Neuron (in vitro differentiated cells): ENCODE measurements around the gene ZSWIM7.

ENCODE experiments used
- H2AFZ ChIP-seq: one replicate; pipeline ENCODE4 v1.6.1; 2013; ENCODE audit warnings: low read depth, mild to moderate bottlenecking, inconsistent platforms, low read length, moderate library complexity
- H3K27me3 ChIP-seq: one replicate; pipeline ENCODE4 v1.6.1; 2013; ENCODE audit warnings: low read length; ENCODE audit not compliant: insufficient read depth
- H3K36me3 ChIP-seq: one replicate; pipeline ENCODE4 v1.6.1; 2013; ENCODE audit warnings: low read length; ENCODE audit not compliant: insufficient read depth
- H3K4me1 ChIP-seq: one replicate; pipeline ENCODE4 v1.6.1; 2013; ENCODE audit warnings: low read length; ENCODE audit not compliant: insufficient read depth
- H3K4me3 ChIP-seq: 2 replicates; pipeline ENCODE4 v1.5.1; 2013; ENCODE audit warnings: mild to moderate bottlenecking, low read length, moderate library complexity
- H3K9me3 ChIP-seq: one replicate; pipeline ENCODE4 v1.6.1; 2013; ENCODE audit warnings: low read length

Gene ZSWIM7

GRCh38 chr17:15965528-15965927 lies 34.0 kb downstream of the ZSWIM7 start:
- peak overlapping the region; percentile 48 for H2AFZ ChIP-seq
- H3K9me3 ChIP-seq: no peaks in the 10 kb centered on the region
- peaks cover 25% of the 10 kb centered on the region for H3K4me1 ChIP-seq
- no peaks in the 10 kb centered on the region for H3K27me3 ChIP-seq
- peak overlapping the region; percentile 44 for H3K4me3 ChIP-seq
- H3K36me3 ChIP-seq: no peaks in the 10 kb centered on the region

GRCh38 chr17:15963670-15964110 lies 35.8 kb downstream of the ZSWIM7 start:
- no peaks in the 10 kb centered on the region for H3K27me3 ChIP-seq
- H3K9me3 ChIP-seq: no peaks in the 10 kb centered on the region
- no peak overlapping the region for H3K4me3 ChIP-seq
- H3K4me1 ChIP-seq: peaks cover 25% of the 10 kb centered on the region
- H2AFZ ChIP-seq: no peak overlapping the region
- H3K36me3 ChIP-seq: no peaks in the 10 kb centered on the region

- Histone ChIP-seq H3K4me3 (no peak overlapping the region), H2AFZ (no peak overlapping the region), H3K36me3 (no peaks in the 10 kb centered on the region), H3K27me3 (no peaks in the 10 kb centered on the region), H3K9me3 (no peaks in the 10 kb centered on the region), H3K4me1 (no peaks in the 10 kb centered on the region)
Observed at GRCh38 chr17:15958484-15958854, 41.0 kb downstream of the ZSWIM7 start.

GRCh38 chr17:15957608-15958307 lies 41.7 kb downstream of the ZSWIM7 start:
- Histone ChIP-seq H3K4me3 (no peak overlapping the region), H3K9me3 (no peaks in the 10 kb centered on the region), H3K36me3 (no peaks in the 10 kb centered on the region), H2AFZ (no peak overlapping the region), H3K4me1 (no peaks in the 10 kb centered on the region), H3K27me3 (no peaks in the 10 kb centered on the region)

GRCh38 chr17:15957206-15957605 lies 42.3 kb downstream of the ZSWIM7 start:
- Histone ChIP-seq H3K27me3 (no peaks in the 10 kb centered on the region), H3K36me3 (no peaks in the 10 kb centered on the region), H3K4me3 (no peak overlapping the region), H2AFZ (no peak overlapping the region), H3K4me1 (no peaks in the 10 kb centered on the region), H3K9me3 (no peaks in the 10 kb centered on the region)

GRCh38 chr17:15955793-15956541 lies 43.5 kb downstream of the ZSWIM7 start:
- Histone ChIP-seq H3K36me3 (no peaks in the 10 kb centered on the region), H3K9me3 (no peaks in the 10 kb centered on the region), H3K4me1 (no peaks in the 10 kb centered on the region), H2AFZ (no peak overlapping the region), H3K27me3 (no peaks in the 10 kb centered on the region), H3K4me3 (no peak overlapping the region)

GRCh38 chr17:15954222-15954621 lies 45.3 kb downstream of the ZSWIM7 start:
- Histone ChIP-seq H3K9me3 (no peaks in the 10 kb centered on the region), H2AFZ (no peak overlapping the region), H3K27me3 (no peaks in the 10 kb centered on the region), H3K36me3 (no peaks in the 10 kb centered on the region), H3K4me3 (no peak overlapping the region), H3K4me1 (no peaks in the 10 kb centered on the region)

- Histone ChIP-seq H3K9me3 (no peaks in the 10 kb centered on the region), H2AFZ (no peak overlapping the region), H3K27me3 (no peaks in the 10 kb centered on the region), H3K4me3 (no peak overlapping the region), H3K36me3 (no peaks in the 10 kb centered on the region), H3K4me1 (no peaks in the 10 kb centered on the region)
Observed at GRCh38 chr17:15952916-15953790, 46.4 kb downstream of the ZSWIM7 start.

GRCh38 chr17:15952048-15952532 lies 47.4 kb downstream of the ZSWIM7 start:
- Histone ChIP-seq H3K4me1 (no peaks in the 10 kb centered on the region), H3K36me3 (no peaks in the 10 kb centered on the region), H3K9me3 (no peaks in the 10 kb centered on the region), H3K27me3 (peaks cover 5% of the 10 kb centered on the region), H2AFZ (no peak overlapping the region), H3K4me3 (no peak overlapping the region)

GRCh38 chr17:15951368-15952047 lies 48.0 kb downstream of the ZSWIM7 start:
- Histone ChIP-seq H2AFZ (no peak overlapping the region), H3K4me1 (no peaks in the 10 kb centered on the region), H3K27me3 (peaks cover 11% of the 10 kb centered on the region), H3K9me3 (peaks cover 3% of the 10 kb centered on the region), H3K4me3 (no peak overlapping the region), H3K36me3 (no peaks in the 10 kb centered on the region)

GRCh38 chr17:15947976-15948752 lies 51.3 kb downstream of the ZSWIM7 start:
- Histone ChIP-seq H3K9me3 (peaks cover 3% of the 10 kb centered on the region), H2AFZ (no peak overlapping the region), H3K4me3 (no peak overlapping the region), H3K27me3 (peaks cover 33% of the 10 kb centered on the region), H3K36me3 (no peaks in the 10 kb centered on the region), H3K4me1 (no peaks in the 10 kb centered on the region)

- Histone ChIP-seq H3K27me3 (peaks cover 36% of the 10 kb centered on the region), H2AFZ (no peak overlapping the region), H3K36me3 (no peaks in the 10 kb centered on the region), H3K9me3 (peaks cover 3% of the 10 kb centered on the region), H3K4me1 (no peaks in the 10 kb centered on the region), H3K4me3 (no peak overlapping the region)
Observed at GRCh38 chr17:15947271-15947670, 52.2 kb downstream of the ZSWIM7 start.
